Psoas muscle (tissue), 8 donors: Measurements from ENCODE around the gene KCNQ5. TPM values are rescaled to one million over a fixed set of nuclear protein-coding genes. Genes with fewer than 3 reads are reported as not detected.

Source experiments
- ATAC-seq, 4 donors: fragments of 200-7000 bp; cut with Tn5 transposase; one replicate each; pipeline ENCODE4 v1.9.1; 2020; ENCODE audit warnings: moderate library complexity in 3 of 4, mild to moderate bottlenecking in 2 of 4
- DNase-seq, 2 donors: peaks; one replicate each; pipeline ENCODE4 v3.0.0-alpha.2; 2020
- H3K27ac ChIP-seq: fragments of 200-600 bp; one replicate; pipeline ENCODE4 v1.8.0; 2022
- H3K27me3 ChIP-seq, 3 donors: fragments of 200-600 bp in 1 of 3; one replicate each; pipeline versions ENCODE4 v1.6.1 to v1.8.0; 2013 to 2022; ENCODE audit warnings: low read length in 2 of 3, mild to moderate bottlenecking in 2 of 3, moderate library complexity in 1 of 3; ENCODE audit not compliant: insufficient read depth in 3 of 3
- H3K36me3 ChIP-seq, 2 donors: fragments of 200-600 bp in 1 of 2; one replicate each; pipeline versions ENCODE4 v1.6.1 to v1.8.0; 2013 to 2022; ENCODE audit warnings: low read depth in 1 of 2, mild to moderate bottlenecking in 1 of 2, moderate library complexity in 1 of 2; ENCODE audit not compliant: insufficient read depth in 1 of 2
- H3K4me1 ChIP-seq: fragments of 200-600 bp; one replicate; pipeline ENCODE4 v1.8.0; 2022
- H3K4me3 ChIP-seq: fragments of 200-600 bp; one replicate; pipeline ENCODE4 v1.8.0; 2022; ENCODE audit warnings: mild to moderate bottlenecking
- H3K9me3 ChIP-seq: fragments of 200-600 bp; one replicate; pipeline ENCODE4 v1.8.0; 2022
- WGBS, 3 donors: extraction: QIAGEN DNeasy Blood & Tissue Kit; methylation state at CpG; one replicate each; pipeline versions ENCODE4 v1.1.6 to v1.1.7; 2013; 5-methylcytosine and 5-hydroxymethylcytosine counted together
- intact Hi-C, 2 donors: fragments of 100-400 bp; cut with DNase I; formaldehyde crosslinking; loops; one replicate each; pipeline versions ENCODE4 v1.11.0 to v1.14.2; 2022
- polyA plus RNA-seq, 3 donors: library from polyadenylated mRNA; stranded (reverse); fragments of 200-250 nt; gene quantifications; one replicate each; pipeline ENCODE4 v1.2.3, GENCODE V29; 2013
- total RNA-seq, 4 donors: library from RNA; stranded (reverse); fragmentation: NEBNext Ultra II Directional in 2 of 4; extraction: Animal tissue kit (Norgen Biotek cat#: 25700) in 2 of 4; gene quantifications; one replicate each; pipeline versions ENCODE4 v1.2.1 to v1.2.4, GENCODE V29; 2021 to 2023
- TF ChIP-seq, protein P1 (sequence below): fragments of 200-600 bp; IDR thresholded peaks from one replicate; pipeline ENCODE4 v1.8.0; 2022; ENCODE audit warnings: antibody characterized with exemption
- donor health status: healthy with polysubstance abuse.
- donor health status: DM: no; HTN: no; CAD: no; lungs with moderate emphysema.
- donor health status: Bipolar disorder and iron deficiency.
- donor health status: healthy.
- donor health status: DM: yes; HTN: yes; CAD: no.
- donor health status: DM: no; HTN: no; CAD: no.
- donor health status: DM: no; HTN: no; CAD: no.
- donor health status: DM: yes; HTN: yes; CAD: no.

Gene KCNQ5
- total and polyA plus RNA-seq, 7 donors: 4.4 to 90.7 (median 25.7) TPM

DNA sequence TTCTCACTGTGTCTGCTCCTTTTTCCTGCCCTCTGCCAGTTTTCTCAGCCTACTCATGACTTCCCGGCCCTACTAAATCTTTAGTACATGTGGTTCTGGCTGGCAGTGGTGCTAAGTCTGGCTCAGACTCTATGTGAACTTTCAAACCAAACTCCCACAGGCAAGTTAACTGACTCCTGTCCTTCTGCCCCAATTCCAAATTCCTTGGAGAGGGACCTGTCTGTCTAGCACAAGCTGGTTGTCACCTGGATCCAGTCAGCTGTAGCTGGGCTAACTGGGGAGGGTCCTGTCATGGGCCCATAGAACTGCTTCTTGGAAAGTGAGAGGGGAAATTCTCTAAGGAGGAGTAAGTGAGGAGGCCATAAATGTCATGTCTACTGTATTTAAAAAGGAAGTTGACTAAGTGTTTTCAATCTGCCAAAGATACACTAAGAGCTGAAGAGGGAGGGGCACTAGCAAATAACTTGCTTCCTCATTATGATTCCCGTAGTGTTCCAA is 240.1 kb downstream of the KCNQ5 start:
- TF ChIP-seq, protein P1, sequence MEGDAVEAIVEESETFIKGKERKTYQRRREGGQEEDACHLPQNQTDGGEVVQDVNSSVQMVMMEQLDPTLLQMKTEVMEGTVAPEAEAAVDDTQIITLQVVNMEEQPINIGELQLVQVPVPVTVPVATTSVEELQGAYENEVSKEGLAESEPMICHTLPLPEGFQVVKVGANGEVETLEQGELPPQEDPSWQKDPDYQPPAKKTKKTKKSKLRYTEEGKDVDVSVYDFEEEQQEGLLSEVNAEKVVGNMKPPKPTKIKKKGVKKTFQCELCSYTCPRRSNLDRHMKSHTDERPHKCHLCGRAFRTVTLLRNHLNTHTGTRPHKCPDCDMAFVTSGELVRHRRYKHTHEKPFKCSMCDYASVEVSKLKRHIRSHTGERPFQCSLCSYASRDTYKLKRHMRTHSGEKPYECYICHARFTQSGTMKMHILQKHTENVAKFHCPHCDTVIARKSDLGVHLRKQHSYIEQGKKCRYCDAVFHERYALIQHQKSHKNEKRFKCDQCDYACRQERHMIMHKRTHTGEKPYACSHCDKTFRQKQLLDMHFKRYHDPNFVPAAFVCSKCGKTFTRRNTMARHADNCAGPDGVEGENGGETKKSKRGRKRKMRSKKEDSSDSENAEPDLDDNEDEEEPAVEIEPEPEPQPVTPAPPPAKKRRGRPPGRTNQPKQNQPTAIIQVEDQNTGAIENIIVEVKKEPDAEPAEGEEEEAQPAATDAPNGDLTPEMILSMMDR: no peak
- H3K27ac ChIP-seq: peak overlapping the region; percentile 86
- DNase-seq (peak; percentile 44 to 66), ATAC-seq (peak; percentile 76 to 87 (median 80))
- H3K27me3 ChIP-seq: no peaks in the 10 kb centered on the region
- no peaks in the 10 kb centered on the region for H3K36me3 ChIP-seq
- peaks cover 58% of the 10 kb centered on the region for H3K4me1 ChIP-seq
- H3K4me3 ChIP-seq: no peak overlapping the region
- intact Hi-C loops: loop anchor here (2.0 to 10.0 kb wide), 3 partner anchors 39 to 263 kb away; no protein-coding TSS in a partner anchor
- H3K9me3 ChIP-seq: no peaks in the 10 kb centered on the region
- WGBS, 3 donors: 8 to 14% (median 11%) methylated on average over 2 of the region's 2 CpGs

DNA sequence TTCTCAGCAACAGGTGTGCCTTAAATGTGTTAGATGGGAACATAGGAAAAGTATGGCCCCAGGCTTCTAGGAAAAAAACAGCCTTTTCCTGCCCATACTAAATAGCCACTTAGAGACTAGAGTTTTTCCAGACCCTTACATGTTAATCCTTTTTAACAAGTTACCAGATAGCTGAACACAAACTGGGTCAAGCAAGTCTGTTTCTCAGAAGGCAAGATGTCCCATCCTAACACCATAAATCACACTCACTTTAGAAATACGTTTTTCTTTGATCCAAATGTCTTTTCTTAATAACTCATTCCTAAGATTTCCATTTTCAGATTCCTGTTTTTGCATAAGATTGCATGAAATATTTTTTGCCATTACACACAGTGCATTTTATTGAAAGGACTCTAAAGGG is 241.3 kb downstream of the KCNQ5 start:
- Histone ChIP-seq H3K4me1 (peaks cover 58% of the 10 kb centered on the region), H3K36me3 (no peaks in the 10 kb centered on the region), H3K27ac (peak overlapping the region; percentile 86), H3K9me3 (no peaks in the 10 kb centered on the region), H3K4me3 (no peak overlapping the region), H3K27me3 (no peaks in the 10 kb centered on the region)
- ATAC-seq: no peak
- DNase-seq: no peak
- intact Hi-C loops: loop anchor here (1.0 to 10.0 kb wide), 3 partner anchors 112 to 262 kb away; no protein-coding TSS in a partner anchor
- TF ChIP-seq, protein P1: no peak
- WGBS, 3 donors: 12 to 45% (median 15%) methylated on average over 1 of the region's 1 CpG

DNA sequence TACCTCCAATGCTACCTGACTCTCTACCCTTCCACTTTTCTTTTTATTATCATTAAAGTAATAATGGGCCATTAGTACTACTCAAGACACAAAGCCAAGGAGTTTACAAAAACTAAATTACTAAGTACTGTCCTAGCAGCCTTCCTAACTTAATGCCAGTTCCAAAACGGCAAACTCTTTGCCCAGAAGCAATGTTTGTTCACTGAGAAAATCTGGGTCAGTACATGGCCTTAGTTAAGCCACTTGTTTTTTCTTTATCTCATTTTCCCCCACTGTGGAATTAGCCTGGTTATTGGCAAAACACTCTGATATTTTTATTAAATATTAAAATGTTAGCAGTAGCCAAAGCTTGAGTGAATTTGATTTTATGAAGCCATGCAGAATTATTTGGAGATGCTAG is 242.4 kb downstream of the KCNQ5 start:
- no peaks in the 10 kb centered on the region for H3K36me3 ChIP-seq
- no peak for ATAC-seq
- H3K4me3 ChIP-seq: no peak overlapping the region
- WGBS, 3 donors: 47 to 73% (median 49%) methylated on average over 1 of the region's 1 CpG
- no peaks in the 10 kb centered on the region for H3K9me3 ChIP-seq
- DNase-seq: no peak
- H3K27me3 ChIP-seq: no peaks in the 10 kb centered on the region
- H3K27ac ChIP-seq: peak overlapping the region; percentile 86
- TF ChIP-seq, protein P1: no peak
- intact Hi-C loops: loop anchor here (2.0 to 10.0 kb wide), 3 partner anchors 111 to 261 kb away; no protein-coding TSS in a partner anchor
- H3K4me1 ChIP-seq: peaks cover 58% of the 10 kb centered on the region

DNA sequence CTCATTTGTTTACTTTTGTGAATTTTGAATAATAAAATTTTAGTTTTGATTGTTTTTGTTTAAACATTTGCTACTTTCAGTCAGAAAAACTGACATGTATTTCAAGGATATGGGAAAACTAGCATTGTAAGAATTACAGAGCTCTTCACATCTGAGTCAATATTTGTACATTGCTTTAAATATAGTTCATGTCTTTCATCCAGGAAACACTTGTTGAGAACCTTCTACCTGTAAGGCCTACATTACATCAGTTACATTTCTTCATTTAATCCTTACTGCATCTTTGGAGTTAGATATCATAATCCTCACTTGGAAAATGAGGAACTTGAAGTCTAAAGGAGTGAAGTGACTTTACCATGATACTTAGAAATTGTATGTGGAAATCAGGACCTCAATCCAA is 242.9 kb downstream of the KCNQ5 start:
- ATAC-seq: peak in 3 of 4 donors; percentile 32 to 46 (median 36)
- H3K27ac ChIP-seq: peak overlapping the region; percentile 86

More for the DNA sequence above, 242.9 kb downstream of the KCNQ5 start:
- DNase-seq: no peak
- Histone ChIP-seq H3K27me3 (no peaks in the 10 kb centered on the region), H3K36me3 (no peaks in the 10 kb centered on the region), H3K9me3 (no peaks in the 10 kb centered on the region), H3K4me3 (no peak overlapping the region), H3K4me1 (peaks cover 56% of the 10 kb centered on the region)
- intact Hi-C loops: loop anchor here (2.0 to 10.0 kb wide), 7 partner anchors 43 to 268 kb away; no protein-coding TSS in a partner anchor
- TF ChIP-seq, protein P1: no peak
